ENCODE results near the gene SELENOM.
"Not testable (repeated sequence)": the region's sequence is repeated elsewhere in the genome, so short reads cannot be mapped to it uniquely, and the experiment has no call there.

The SELENOM gene

DNA sequence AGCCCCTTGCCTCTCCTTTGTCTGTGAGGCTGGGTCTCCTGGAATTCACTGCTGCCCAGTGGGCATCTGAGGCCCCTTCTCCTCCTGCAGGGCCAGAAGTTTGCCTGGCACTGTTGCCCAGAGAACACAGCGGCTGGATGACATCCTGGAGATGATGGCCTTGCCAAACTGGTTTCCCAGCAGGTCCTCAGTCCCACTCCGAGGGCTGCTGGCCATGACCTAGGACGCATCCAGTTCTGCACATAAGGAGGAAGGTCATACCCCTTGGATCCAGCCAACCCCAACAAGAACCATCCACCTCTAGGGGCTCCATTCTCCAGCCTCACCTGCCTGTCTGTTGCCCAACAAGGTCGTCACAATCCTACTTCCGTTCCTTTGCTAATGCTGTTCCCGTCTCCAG is 29.7 kb downstream of the SELENOM start:
- no peak overlapping the region for H3K9ac ChIP-seq (ENCODE audit: low read length)
- no peaks in the 10 kb centered on the region for H3K27me3 ChIP-seq (ENCODE audit: insufficient read depth, low read length, poor library complexity)
- no peak for DNase-seq

DNA sequence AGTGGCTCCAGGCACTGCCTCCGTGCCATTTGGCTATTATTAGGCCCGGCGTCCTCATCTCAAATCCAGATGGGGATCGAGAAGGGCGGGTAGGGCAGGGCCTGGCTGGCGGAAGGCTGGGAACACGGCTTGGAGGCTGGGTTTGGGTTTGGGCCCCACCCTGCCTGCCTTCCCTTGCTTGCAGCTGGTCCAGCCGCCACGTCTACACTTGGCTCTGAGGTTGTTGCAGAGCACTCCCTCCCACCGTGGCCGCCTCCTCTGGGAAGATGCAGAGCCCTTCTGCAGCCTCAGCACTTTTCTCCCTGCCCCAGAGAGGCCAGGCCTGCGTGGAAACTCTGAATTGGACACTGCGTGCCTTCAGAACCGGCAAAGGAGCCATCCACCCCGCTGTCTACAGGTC is 31.4 kb downstream of the SELENOM start:
- no peak overlapping the region for H4K5ac ChIP-seq (ENCODE audit: low read length)
- no peak overlapping the region for H3K4me2 ChIP-seq (ENCODE audit: low read length)
- H3K18ac ChIP-seq (ENCODE audit: low read length): no peak overlapping the region
- no peak overlapping the region for H2BK15ac ChIP-seq (replicated peaks; ENCODE audit: low read depth)
- WGBS (ENCODE audit: extremely low coverage, insufficient coverage, low lambda C conversion rate): no CpG with 5 or more reads among the region's 15 CpGs
- H3K27me3 ChIP-seq (ENCODE audit: insufficient read depth, low read length, poor library complexity): no peaks in the 10 kb centered on the region
- no peaks in the 10 kb centered on the region for H3K36me3 ChIP-seq (ENCODE audit: control insufficient read depth, insufficient read depth, low read length)
- H2BK120ac ChIP-seq (ENCODE audit: low read depth, low read length): no peak overlapping the region
- no peak overlapping the region for H2BK5ac ChIP-seq (ENCODE audit: low read length)
- no peaks in the 10 kb centered on the region for H3K79me2 ChIP-seq (ENCODE audit: control insufficient read depth, insufficient read depth, low read length)
- H3K56ac ChIP-seq (ENCODE audit: low read length): no peak overlapping the region
- H3K79me1 ChIP-seq (ENCODE audit: low read length): no peaks in the 10 kb centered on the region
- H3K4ac ChIP-seq (ENCODE audit: low read depth, low read length): no peak overlapping the region
- no peak overlapping the region for H4K8ac ChIP-seq (ENCODE audit: low read depth, low read length)
- DNase-seq: no peak
- no peak overlapping the region for H3K4me3 ChIP-seq (ENCODE audit: low read length)
- H3K23ac ChIP-seq (ENCODE audit: low read length): no peak overlapping the region
- peaks cover 2% of the 10 kb centered on the region for H3K4me1 ChIP-seq (ENCODE audit: control insufficient read depth, low read depth, low read length)
- H3K9ac ChIP-seq (ENCODE audit: low read length): no peak overlapping the region
- H2AK5ac ChIP-seq (ENCODE audit: low read length): no peak overlapping the region
- no peak overlapping the region for H3K27ac ChIP-seq (ENCODE audit: low read depth, low read length)

More for the DNA sequence above, 29.7 kb downstream of the SELENOM start:
- Histone ChIP-seq H3K79me2 (ENCODE audit: control insufficient read depth, insufficient read depth, low read length) (no peaks in the 10 kb centered on the region), H3K18ac (ENCODE audit: low read length) (no peak overlapping the region), H2AK5ac (ENCODE audit: low read length) (no peak overlapping the region), H2BK5ac (ENCODE audit: low read length) (no peak overlapping the region), H3K4me2 (ENCODE audit: low read length) (no peak overlapping the region), H3K4me1 (ENCODE audit: control insufficient read depth, low read depth, low read length) (peaks cover 4% of the 10 kb centered on the region), H3K4ac (ENCODE audit: low read depth, low read length) (no peak overlapping the region), H3K27ac (ENCODE audit: low read depth, low read length) (no peak overlapping the region), H4K8ac (ENCODE audit: low read depth, low read length) (no peak overlapping the region), H4K5ac (ENCODE audit: low read length) (no peak overlapping the region), H3K23ac (ENCODE audit: low read length) (no peak overlapping the region), H3K56ac (ENCODE audit: low read length) (no peak overlapping the region), H3K79me1 (ENCODE audit: low read length) (no peaks in the 10 kb centered on the region), H2BK120ac (ENCODE audit: low read depth, low read length) (no peak overlapping the region), H3K36me3 (ENCODE audit: control insufficient read depth, insufficient read depth, low read length) (no peaks in the 10 kb centered on the region), H3K4me3 (ENCODE audit: low read length) (no peak overlapping the region), H2BK15ac (replicated peaks; ENCODE audit: low read depth) (no peak overlapping the region)
- no CpG with 5 or more reads among the region's 6 CpGs for WGBS (ENCODE audit: extremely low coverage, insufficient coverage, low lambda C conversion rate)

DNA sequence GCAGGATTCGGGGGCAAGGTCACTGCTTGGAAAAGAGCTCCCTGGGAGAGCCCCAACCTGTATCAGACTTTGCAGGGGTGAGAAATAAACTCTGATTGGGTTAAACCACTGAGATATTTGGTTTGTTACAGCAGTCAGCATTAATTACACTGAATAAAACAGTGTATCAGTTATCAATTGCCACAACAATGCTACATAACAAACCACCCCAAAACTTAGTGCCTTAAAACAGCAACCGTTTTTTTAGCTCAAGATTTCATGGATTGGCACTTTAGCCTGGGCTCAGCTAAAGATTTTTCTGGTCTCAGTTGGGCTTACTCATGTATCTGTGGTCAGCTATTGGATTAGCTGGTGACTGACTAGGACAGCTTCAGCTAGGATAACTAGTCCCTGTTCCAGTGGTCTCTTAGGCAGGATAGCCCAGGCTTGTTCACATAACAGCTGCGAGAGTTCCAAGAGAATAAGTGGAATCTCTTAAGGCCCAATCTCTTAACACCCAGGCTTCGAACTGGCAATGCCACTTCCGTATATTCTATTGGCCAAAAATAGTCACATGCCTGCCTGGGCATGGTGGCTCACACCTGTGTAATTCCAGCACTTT is 33.7 kb downstream of the SELENOM start:
- not testable (repeated sequence) for H3K18ac ChIP-seq (ENCODE audit: low read length); H2BK15ac ChIP-seq (replicated peaks; ENCODE audit: low read depth); H2BK5ac ChIP-seq (ENCODE audit: low read length); H3K27ac ChIP-seq (ENCODE audit: low read depth, low read length); H2AK5ac ChIP-seq (ENCODE audit: low read length); H3K27me3 ChIP-seq (ENCODE audit: insufficient read depth, low read length, poor library complexity); H4K8ac ChIP-seq (ENCODE audit: low read depth, low read length); H4K5ac ChIP-seq (ENCODE audit: low read length); H3K4ac ChIP-seq (ENCODE audit: low read depth, low read length); H3K79me2 ChIP-seq (ENCODE audit: control insufficient read depth, insufficient read depth, low read length); H3K36me3 ChIP-seq (ENCODE audit: control insufficient read depth, insufficient read depth, low read length); H3K56ac ChIP-seq (ENCODE audit: low read length); H3K4me1 ChIP-seq (ENCODE audit: control insufficient read depth, low read depth, low read length); H3K79me1 ChIP-seq (ENCODE audit: low read length); H3K4me3 ChIP-seq (ENCODE audit: low read length); H3K9ac ChIP-seq (ENCODE audit: low read length); H2BK120ac ChIP-seq (ENCODE audit: low read depth, low read length); DNase-seq; H3K23ac ChIP-seq (ENCODE audit: low read length); H3K4me2 ChIP-seq (ENCODE audit: low read length)
- no CpG with 5 or more reads among the region's 5 CpGs for WGBS (ENCODE audit: extremely low coverage, insufficient coverage, low lambda C conversion rate)

DNA sequence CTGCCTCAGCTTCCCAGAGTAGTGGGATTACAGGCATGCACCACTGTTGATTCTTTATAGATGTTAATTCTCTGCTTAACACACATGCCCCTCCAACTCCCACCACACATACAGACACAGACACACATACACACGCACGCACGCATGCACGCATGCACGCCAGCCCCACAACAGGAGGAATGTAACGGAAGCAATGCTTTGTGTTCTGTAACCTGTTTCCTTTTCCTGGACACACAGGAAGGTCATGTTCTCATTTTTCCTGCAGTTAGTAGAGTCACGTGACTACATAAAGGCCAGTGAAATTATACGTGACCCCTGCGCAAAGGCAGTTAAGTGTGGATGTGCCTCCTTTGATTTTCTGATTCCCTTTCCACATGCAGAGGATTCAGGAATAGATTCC is 34.2 kb downstream of the SELENOM start:
- H2BK5ac ChIP-seq (ENCODE audit: low read length); H4K8ac ChIP-seq (ENCODE audit: low read depth, low read length); H2BK120ac ChIP-seq (ENCODE audit: low read depth, low read length); H3K18ac ChIP-seq (ENCODE audit: low read length); H3K4me2 ChIP-seq (ENCODE audit: low read length); H3K23ac ChIP-seq (ENCODE audit: low read length); H3K79me2 ChIP-seq (ENCODE audit: control insufficient read depth, insufficient read depth, low read length); H2AK5ac ChIP-seq (ENCODE audit: low read length); H3K4me3 ChIP-seq (ENCODE audit: low read length); H3K9ac ChIP-seq (ENCODE audit: low read length); H3K27ac ChIP-seq (ENCODE audit: low read depth, low read length); DNase-seq; H2BK15ac ChIP-seq (replicated peaks; ENCODE audit: low read depth); H3K27me3 ChIP-seq (ENCODE audit: insufficient read depth, low read length, poor library complexity); H3K79me1 ChIP-seq (ENCODE audit: low read length); H3K4me1 ChIP-seq (ENCODE audit: control insufficient read depth, low read depth, low read length); H3K36me3 ChIP-seq (ENCODE audit: control insufficient read depth, insufficient read depth, low read length); H3K56ac ChIP-seq (ENCODE audit: low read length); H3K4ac ChIP-seq (ENCODE audit: low read depth, low read length); H4K5ac ChIP-seq (ENCODE audit: low read length): not testable (repeated sequence)
- no CpG with 5 or more reads among the region's 9 CpGs for WGBS (ENCODE audit: extremely low coverage, insufficient coverage, low lambda C conversion rate)

DNA sequence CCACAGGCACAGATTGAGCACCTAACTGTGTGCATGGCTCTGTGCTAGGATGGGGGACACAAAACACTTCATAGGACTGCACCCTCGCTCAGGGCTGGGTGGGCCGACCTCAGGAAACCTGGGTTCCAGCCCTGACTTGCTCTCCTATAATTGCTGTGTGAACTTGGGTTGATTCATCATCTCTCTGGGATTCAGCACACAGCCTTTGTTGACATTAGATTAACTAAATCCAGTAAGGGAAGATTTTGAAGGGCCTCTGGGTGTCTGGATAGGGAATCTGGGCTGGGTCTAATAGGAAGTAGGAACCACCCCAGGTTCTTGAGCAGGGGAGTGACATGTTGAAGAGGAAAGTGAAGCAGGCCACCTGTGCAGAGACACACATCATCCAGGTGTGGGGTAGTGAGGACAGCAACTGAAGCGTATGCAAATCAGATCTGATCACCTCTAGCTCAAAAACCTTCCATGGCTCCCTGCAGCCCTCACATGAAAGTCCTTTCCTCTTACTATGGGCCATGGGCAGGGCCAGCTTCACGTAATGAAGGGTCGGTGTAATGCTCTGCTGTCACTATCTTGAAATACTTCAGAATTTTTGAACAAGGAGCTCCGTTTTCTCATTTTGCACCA is 37.6 kb downstream of the SELENOM start:
- not testable (repeated sequence) for H3K27me3 ChIP-seq (ENCODE audit: insufficient read depth, low read length, poor library complexity); H3K18ac ChIP-seq (ENCODE audit: low read length); H3K79me2 ChIP-seq (ENCODE audit: control insufficient read depth, insufficient read depth, low read length); H3K23ac ChIP-seq (ENCODE audit: low read length); H3K36me3 ChIP-seq (ENCODE audit: control insufficient read depth, insufficient read depth, low read length); H2BK120ac ChIP-seq (ENCODE audit: low read depth, low read length); H2BK5ac ChIP-seq (ENCODE audit: low read length); H2BK15ac ChIP-seq (replicated peaks; ENCODE audit: low read depth); H3K27ac ChIP-seq (ENCODE audit: low read depth, low read length); H3K79me1 ChIP-seq (ENCODE audit: low read length); H3K9ac ChIP-seq (ENCODE audit: low read length); H4K5ac ChIP-seq (ENCODE audit: low read length); H4K8ac ChIP-seq (ENCODE audit: low read depth, low read length); H2AK5ac ChIP-seq (ENCODE audit: low read length); H3K4me2 ChIP-seq (ENCODE audit: low read length); H3K4me3 ChIP-seq (ENCODE audit: low read length); H3K4ac ChIP-seq (ENCODE audit: low read depth, low read length); DNase-seq; H3K56ac ChIP-seq (ENCODE audit: low read length); H3K4me1 ChIP-seq (ENCODE audit: control insufficient read depth, low read depth, low read length)
- WGBS (ENCODE audit: extremely low coverage, insufficient coverage, low lambda C conversion rate): no CpG with 5 or more reads among the region's 6 CpGs

DNA sequence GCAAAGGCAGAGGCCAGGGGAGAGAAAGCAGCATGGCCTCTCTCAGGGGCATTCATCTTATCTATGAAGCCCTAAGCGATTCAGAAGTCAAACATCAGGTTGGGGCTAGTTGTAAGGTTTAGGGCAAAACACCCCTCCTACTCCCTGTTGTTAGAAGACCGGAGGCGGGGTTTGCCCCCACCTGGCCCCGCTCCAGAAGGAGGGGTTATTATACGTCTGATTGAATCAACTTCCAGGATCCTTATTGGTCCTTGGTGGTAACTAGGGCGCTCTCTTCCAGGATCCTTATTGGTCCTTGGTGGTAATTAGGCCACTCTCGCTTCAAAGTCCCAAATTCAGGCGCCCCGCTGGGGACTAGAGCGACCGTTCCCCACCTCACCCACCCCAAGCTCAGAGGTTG is 38.4 kb downstream of the SELENOM start:
- no peak overlapping the region for H3K9ac ChIP-seq (ENCODE audit: low read length)
- no peak overlapping the region for H2BK120ac ChIP-seq (ENCODE audit: low read depth, low read length)
- H3K36me3 ChIP-seq (ENCODE audit: control insufficient read depth, insufficient read depth, low read length): no peaks in the 10 kb centered on the region
- no peak overlapping the region for H3K27ac ChIP-seq (ENCODE audit: low read depth, low read length)
- H3K4ac ChIP-seq (ENCODE audit: low read depth, low read length): no peak overlapping the region
- no peak overlapping the region for H3K56ac ChIP-seq (ENCODE audit: low read length)
- no peaks in the 10 kb centered on the region for H3K79me2 ChIP-seq (ENCODE audit: control insufficient read depth, insufficient read depth, low read length)
- H3K27me3 ChIP-seq (ENCODE audit: insufficient read depth, low read length, poor library complexity): no peaks in the 10 kb centered on the region
- no peaks in the 10 kb centered on the region for H3K4me1 ChIP-seq (ENCODE audit: control insufficient read depth, low read depth, low read length)
- H3K4me3 ChIP-seq (ENCODE audit: low read length): no peak overlapping the region
- no peak overlapping the region for H2BK15ac ChIP-seq (replicated peaks; ENCODE audit: low read depth)
- no CpG with 5 or more reads among the region's 11 CpGs for WGBS (ENCODE audit: extremely low coverage, insufficient coverage, low lambda C conversion rate)
- no peak overlapping the region for H4K8ac ChIP-seq (ENCODE audit: low read depth, low read length)
- H4K5ac ChIP-seq (ENCODE audit: low read length): no peak overlapping the region
- no peak overlapping the region for H2BK5ac ChIP-seq (ENCODE audit: low read length)
- no peak overlapping the region for H3K4me2 ChIP-seq (ENCODE audit: low read length)
- H3K23ac ChIP-seq (ENCODE audit: low read length): no peak overlapping the region
- no peak overlapping the region for H2AK5ac ChIP-seq (ENCODE audit: low read length)
- H3K79me1 ChIP-seq (ENCODE audit: low read length): no peaks in the 10 kb centered on the region
- no peak overlapping the region for H3K18ac ChIP-seq (ENCODE audit: low read length)
- no peak for DNase-seq
